ENCODE results near the gene SGF29.
A peak's percentile ranks its signal among the peaks of the same experiment; 100 is the strongest.
"Not testable (repeated sequence)": the region's sequence is repeated elsewhere in the genome, so short reads cannot be mapped to it uniquely, and the experiment has no call there.

The SGF29 gene

GRCh38 chr16:28612359-28613280 is 58.9 kb downstream of the SGF29 start:
- DNase-seq (ENCODE audit: low spot score): not testable (repeated sequence)

DNA sequence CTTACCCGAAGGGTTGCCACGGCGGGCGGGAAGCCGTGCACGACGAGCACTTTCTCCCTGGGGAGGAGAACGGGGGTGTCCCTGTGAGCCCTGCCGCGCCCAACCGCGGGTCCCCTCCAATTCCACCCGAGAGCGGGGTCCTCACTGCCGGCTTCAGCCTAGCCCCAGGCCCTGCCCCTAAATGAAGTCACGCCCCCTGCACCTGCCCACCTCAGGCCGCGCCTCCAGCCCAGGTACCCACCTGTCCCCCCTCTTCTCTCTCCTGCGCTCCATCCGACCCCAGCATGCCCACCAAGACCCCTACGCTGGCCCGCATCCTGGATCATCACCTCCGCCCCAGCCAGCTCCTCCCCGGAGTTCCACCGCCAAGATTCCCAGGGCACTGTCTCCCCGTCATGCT is 60.2 kb downstream of the SGF29 start:
- DNase-seq (ENCODE audit: low spot score): not testable (repeated sequence)

DNA sequence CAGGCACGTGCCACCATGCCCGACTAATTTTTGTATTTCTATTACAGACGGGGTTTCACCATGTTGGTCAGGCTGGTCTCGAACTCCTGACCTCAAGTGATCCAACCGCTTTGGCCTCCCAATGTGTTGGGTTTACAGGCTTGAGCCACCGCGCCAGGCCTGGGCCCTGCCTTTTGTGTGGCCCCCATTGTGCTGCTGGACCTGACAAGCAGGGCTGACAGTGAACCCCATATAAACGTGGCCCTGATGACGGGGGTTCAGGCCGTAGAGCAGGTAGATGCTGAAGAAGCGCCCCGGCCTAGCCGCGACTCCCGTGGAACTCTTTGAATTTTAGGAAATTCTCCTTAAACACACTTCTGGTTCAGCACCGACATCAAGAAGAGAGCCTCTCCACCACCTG is 60.8 kb downstream of the SGF29 start:
- DNase-seq (ENCODE audit: low spot score): not testable (repeated sequence)

DNA sequence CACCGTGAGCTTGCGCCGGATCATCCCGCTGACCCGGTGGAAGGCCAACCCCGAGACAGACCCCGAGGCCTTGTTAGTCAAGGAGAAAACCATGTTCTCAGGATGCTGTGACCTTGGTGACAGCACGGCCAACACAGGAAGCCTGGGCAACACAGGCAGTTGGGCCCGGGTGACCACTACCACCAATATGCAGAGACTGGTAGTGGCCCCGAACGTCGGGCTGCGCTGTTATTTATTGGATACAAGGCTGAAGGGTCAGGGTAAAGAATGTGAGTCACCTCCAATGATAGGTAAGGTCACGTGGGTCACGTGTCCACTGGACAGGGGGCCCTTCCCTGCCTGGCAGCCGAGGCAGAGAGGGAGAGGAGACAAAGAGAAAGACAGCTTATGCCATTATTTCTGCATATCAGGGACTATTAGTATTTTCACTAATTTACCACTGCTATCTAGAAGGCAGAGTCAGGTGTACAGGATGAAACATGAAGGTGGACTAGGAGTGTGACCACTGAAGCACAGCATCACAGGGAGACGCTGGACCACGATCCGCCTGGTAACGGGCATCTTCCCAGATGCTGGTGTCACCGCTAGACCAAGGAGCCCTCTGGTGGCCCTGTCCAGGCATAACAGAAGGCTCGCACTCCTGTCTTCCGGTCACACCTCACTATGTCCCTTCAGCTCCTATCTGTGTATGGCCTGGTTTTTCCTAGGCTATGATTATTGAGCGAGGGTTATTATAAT is 61.9 kb downstream of the SGF29 start:
- peak; percentile 47 for DNase-seq (ENCODE audit: low spot score)

DNA sequence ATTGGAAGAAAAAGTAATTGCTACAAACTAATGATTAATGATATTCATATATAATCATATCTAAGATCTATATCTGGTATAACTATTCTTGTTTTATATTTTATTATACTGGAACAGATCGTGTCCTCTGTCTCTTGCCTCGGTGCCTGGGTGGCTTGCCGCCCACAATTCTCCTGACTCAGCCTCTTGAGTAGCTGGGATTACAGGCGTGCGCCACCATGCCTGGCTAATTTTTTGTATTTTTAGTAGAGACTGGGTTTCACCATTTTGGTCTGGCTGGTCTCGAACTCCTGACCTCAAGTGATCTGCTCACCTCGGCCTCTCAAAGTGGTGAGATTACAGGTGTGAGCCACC is 62.5 kb downstream of the SGF29 start:
- DNase-seq (ENCODE audit: low spot score): not testable (repeated sequence)

DNA sequence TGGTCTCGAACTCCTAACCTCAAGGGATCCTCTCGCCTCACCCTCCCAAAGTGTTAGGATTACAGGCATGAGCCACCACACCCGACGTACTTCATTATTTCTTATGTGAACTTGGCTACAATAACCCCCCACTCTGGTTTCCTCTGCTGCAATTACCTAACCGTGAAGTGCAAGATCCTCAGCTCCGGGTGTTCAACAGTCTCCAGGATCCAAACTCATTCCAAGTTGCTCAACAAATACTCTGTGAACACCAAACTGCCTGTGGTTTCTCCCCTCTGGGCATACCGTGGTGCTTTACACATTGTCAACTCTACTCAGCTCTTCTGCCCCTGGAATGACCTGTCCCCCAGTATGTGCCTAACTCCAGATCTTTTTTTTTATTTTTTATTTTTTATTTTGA is 62.9 kb downstream of the SGF29 start:
- no peak for DNase-seq (ENCODE audit: low spot score)

GRCh38 chr16:28617874-28618273 is 64.2 kb downstream of the SGF29 start:
- DNase-seq (ENCODE audit: low spot score): no peak

DNA sequence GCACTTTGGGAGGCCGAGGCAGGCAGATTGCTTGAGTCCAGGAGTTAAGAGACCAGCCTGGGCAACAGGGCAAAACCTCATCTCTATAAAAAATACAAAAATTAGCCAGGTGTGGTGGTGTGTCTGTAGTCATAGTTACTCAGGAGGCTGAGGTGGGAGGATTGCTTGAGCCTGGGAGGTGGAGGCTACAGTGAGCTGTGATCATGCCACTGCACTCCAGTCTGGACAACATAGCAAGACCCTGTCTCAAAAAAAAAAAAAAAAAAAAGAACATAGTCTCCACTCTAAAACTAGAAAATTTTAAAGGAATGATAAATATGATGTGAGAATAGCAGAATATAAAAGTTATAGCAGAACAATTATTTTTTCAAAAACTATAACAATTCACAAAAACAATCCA is 66.6 kb downstream of the SGF29 start:
- not testable (repeated sequence) for DNase-seq (ENCODE audit: low spot score)

GRCh38 chr16:28621481-28622155 is 67.9 kb downstream of the SGF29 start:
- DNase-seq (ENCODE audit: low spot score): no peak

DNA sequence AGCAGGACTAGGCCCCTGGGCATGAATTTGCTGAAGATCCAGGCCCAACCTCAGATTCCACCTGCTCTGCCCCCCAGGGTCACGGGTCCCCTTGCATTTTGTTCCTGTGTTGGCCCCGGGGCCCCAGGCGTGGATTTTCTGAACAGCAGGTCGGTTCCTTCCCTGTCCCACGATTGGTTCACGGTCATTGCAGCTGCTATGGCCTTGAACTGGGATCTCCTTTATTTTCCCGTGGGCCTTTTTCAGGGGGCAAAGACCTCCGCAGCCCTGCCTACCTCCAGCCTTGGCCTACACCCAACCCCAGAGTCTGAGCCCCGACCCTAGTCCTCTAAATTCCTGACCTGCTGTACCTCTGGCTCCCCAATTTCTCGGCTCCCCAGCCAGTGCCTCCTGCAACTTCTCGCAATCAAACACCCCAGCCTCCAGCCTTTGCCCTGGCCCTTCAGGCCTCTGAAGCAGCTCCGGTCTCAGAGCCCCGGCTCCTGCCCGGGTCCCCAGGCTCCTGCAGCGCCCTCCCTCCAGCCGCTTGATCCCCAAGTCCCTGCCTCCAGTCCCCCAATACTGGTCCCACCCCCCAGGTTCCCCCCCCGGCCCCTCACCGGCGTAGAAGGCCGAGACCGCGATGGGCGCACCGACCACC is 68.9 kb downstream of the SGF29 start:
- DNase-seq (ENCODE audit: low spot score): not testable (repeated sequence)

DNA sequence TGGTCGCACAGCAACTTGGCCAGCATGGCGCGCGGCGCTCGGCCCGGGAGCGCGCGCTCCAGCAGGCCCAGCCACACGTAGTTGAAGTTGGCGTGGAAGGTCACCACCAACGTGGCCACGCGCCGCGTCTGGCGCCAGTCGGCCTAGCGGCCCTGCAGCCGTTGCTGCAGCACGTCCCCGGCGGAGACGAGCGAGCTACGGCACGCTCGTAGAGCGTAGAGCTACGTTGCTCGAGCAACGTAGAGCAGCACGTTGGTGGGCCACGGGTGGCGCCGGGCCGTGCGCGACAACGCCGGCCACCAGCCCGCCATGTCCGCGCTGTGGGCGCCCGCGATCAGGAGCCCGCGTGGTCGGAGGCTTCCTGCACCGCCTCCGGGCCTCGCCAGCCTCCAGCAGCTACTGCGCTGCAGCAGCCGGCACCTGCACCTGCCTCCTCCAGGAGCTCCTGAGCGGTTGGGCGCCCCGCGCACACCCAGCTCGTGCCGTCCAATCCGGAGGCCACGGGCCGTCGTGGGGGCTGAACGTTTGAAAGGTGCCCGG is 69.5 kb downstream of the SGF29 start:
- peak; percentile 61 for DNase-seq (ENCODE audit: low spot score)

DNA sequence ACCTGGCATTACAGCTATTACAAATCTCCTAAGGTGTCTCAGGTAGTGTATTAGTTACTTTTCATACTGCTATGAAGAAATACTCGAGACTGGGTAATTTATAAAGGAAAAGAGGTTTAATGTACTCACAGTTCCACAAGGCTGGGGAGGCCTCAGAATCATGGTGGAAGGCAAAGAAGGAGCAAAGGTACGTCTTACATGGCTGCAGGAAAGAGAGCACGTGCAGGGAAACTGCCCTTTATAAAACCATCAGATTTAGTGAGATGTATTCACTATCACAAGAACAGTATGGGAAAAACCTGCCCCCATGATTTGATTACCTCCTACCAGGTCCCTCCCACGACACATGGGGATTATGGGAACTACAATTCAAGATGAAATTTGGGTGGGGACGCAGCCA is 77.2 kb downstream of the SGF29 start:
- DNase-seq (ENCODE audit: low spot score): not testable (repeated sequence)

DNA sequence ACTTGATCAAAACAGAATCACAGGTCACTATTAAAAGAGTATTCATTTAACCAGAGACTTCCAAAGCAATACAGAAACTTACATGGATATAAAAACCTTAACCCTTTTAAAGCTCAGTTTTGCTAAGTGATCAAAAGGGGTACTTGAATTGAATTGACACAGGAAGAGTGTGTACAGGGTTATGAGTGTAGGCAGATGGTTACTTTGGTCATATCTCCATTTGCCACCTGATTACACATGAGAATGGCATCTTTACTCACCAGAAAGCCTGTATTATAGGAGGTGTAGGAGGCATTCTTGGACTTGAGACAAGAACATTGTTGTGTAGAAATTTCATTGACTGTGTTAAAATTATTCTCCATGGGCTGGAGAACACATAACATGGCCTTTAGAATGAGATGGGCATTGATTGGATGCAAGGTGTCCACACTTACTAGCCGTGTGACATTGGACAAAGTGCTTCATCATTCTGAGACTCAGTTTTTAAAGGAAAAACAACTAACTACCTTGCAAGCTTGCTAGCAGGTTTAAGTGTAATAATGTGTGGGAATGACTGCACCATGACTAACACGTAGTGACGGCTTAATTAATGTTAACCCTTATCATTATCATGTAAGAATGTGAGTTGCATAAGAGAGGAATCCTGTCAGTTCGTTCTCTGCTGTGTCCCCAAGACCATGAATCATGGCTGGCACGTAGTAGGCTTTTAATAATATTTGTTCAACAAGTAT is 82.5 kb downstream of the SGF29 start:
- not testable (repeated sequence) for DNase-seq (ENCODE audit: low spot score)

- not testable (repeated sequence) for DNase-seq (ENCODE audit: low spot score)
Observed at GRCh38 chr16:28637765-28638164, 84.0 kb downstream of the SGF29 start, which contains the start of gene NPIPB8. Gene NPIPB8 (plus strand): TSS chr16:28638065. CDS start chr16:28638361, 296 bp downstream.

- DNase-seq (ENCODE audit: low spot score): not testable (repeated sequence)
Observed at GRCh38 chr16:28638359-28638758, 84.6 kb downstream of the SGF29 start.

GRCh38 chr16:28639959-28640358 is 86.2 kb downstream of the SGF29 start:
- not testable (repeated sequence) for DNase-seq (ENCODE audit: low spot score)
